D721Med (cell line): ENCODE results near the gene UGT1A4.

ENCODE experiments used
- DNase-seq: peaks from one replicate; pipeline ENCODE4 v3.0.0; 2011; ENCODE audit warnings: low spot score; ENCODE audit not compliant: insufficient read length
- FAIRE-seq: peaks from 2 replicates; lab custom pipeline; 2011; peaks lifted over from hg19 to GRCh38; lab: Jason Lieb, UNC
- CTCF ChIP-seq: IDR thresholded peaks from 2 replicates; pipeline ENCODE4 v1.5.1; 2012; ENCODE audit warnings: mild to moderate bottlenecking, control low read depth; ENCODE audit not compliant: insufficient read depth; ENCODE audit errors: missing control alignments

Gene UGT1A4

GRCh38 chr2:233689501-233689900 is 29.0 kb upstream of the UGT1A4 start:
- DNase-seq (no peak), FAIRE-seq (no peak)
- no peak for TF ChIP-seq CTCF

- no peak for DNase-seq
- no peak for TF ChIP-seq CTCF
- FAIRE-seq, result no peak
Observed at GRCh38 chr2:233690444-233690843, 28.1 kb upstream of the UGT1A4 start.

GRCh38 chr2:233691443-233692433 is 26.8 kb upstream of the UGT1A4 start:
- no peak for DNase-seq
- TF ChIP-seq CTCF, result no peak
- FAIRE-seq, result no peak

GRCh38 chr2:233692648-233693047 is 25.9 kb upstream of the UGT1A4 start, which contains the start of gene UGT1A6:
UGT1A6 (plus strand) TSS chr2:233692890; CDS start chr2:233693005, 115 bp downstream.
- no peak for FAIRE-seq
- no peak for DNase-seq
- no peak for TF ChIP-seq CTCF

- no peak for FAIRE-seq
- no peak for TF ChIP-seq CTCF
- DNase-seq, result no peak
Observed at GRCh38 chr2:233693963-233694362, 24.6 kb upstream of the UGT1A4 start.

- no peak for TF ChIP-seq CTCF
- FAIRE-seq, result no peak
- DNase-seq, result no peak
Observed at GRCh38 chr2:233698740-233699139, 19.8 kb upstream of the UGT1A4 start.
